HG03108 (cell line): Measurements from ENCODE around the gene CPNE8.

Experiments used
- ATAC-seq: cut with Tn5 transposase; IDR thresholded peaks from one replicate; pipeline ENCODE4 v1.9.1; 2021; ENCODE audit warnings: moderate library complexity; ENCODE audit not compliant: unreplicated experiment

The CPNE8 gene

GRCh38 chr12:38905480-38906351, at the start of gene CPNE8:
TSS of gene CPNE8 (minus strand) at chr12:38905591. CDS start at chr12:38905534, 57 bp downstream.
- peak; percentile 48 for ATAC-seq

GRCh38 chr12:38954238-38954873, 49.0 kb upstream of the CPNE8 start:
- no peak for ATAC-seq

DNA sequence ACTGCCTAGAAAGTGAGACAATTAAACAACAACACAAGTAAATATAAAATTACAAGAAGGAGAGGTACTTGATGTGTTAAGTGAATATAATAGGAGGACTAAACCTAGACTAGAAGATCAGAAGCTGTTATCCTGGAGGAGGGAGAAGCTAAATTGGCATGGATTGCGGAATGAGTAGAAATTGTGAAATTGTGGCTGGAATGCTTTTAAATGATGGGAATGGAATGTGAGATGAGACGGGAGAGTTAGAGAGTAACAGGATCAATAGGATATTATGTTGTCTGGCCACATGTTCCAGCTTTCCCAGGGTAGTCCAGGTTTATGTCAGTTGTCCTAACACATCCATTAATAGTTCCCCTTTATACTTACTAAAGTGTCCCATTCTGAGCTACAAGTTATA, 44.0 kb upstream of the CPNE8 start:
- no peak for ATAC-seq

DNA sequence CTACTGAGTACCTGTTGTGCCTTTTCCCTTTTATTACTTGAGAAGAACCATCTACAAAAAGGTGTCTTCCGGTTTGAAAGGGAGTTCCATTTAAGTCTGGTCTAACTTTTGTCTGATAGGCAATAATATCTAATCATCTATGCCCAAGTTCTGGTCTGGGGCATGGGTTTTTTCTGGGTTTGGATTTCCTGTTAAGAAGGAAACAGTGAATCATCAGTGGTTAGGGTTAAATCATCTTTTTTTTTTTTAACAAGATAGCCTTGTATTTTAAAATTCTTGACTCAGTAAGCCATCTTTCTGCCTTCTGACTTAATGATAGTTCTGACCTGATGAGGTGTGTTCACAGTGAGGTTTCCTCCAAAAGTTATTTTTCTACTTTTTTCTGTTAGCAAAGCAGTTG, 29.3 kb upstream of the CPNE8 start:
- ATAC-seq = no peak

DNA sequence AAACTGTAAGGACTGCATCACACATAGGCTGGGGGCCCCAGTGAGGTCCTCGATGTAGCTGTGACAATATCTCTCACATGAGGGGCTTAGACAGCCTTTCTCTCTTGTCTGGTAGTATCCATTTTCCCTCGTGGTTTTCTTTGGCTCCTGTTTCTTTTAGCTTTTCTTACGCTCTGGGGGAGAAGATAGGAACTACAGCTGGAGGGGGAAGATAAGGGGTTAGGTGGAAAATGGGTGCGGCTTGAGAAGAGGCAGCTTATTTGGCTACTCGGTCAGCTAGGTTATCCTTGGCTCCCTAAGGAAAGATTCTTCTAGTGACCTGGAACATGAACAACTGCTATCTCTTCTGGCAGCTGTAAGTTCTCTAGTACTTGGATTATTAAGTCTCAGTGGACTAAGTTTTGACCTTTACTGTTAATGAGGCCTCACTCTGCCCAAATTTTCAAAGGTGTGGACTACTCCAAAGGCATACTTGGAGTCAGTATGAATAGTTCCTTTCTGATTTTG, 28.7 kb upstream of the CPNE8 start:
- ATAC-seq = no peak

DNA sequence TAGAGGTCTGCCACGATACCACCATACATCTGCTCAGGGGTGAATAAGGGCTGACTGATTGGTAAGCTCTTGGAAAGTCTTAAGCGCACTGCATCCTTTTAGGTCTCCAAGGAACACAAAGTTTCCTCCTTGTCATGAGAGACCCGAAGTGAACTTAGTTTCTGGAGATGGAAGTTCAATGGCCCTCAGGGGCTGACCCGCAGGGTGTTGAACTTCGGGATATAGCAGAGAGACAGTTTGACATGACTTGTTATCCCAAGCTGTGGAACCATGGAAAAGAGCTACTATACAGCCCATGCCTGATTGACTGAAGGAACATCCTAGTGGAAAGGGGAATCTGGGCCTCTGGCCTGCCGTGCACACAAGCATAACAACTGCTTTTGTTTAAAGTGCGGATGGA, 26.9 kb upstream of the CPNE8 start:
- ATAC-seq = no peak

DNA sequence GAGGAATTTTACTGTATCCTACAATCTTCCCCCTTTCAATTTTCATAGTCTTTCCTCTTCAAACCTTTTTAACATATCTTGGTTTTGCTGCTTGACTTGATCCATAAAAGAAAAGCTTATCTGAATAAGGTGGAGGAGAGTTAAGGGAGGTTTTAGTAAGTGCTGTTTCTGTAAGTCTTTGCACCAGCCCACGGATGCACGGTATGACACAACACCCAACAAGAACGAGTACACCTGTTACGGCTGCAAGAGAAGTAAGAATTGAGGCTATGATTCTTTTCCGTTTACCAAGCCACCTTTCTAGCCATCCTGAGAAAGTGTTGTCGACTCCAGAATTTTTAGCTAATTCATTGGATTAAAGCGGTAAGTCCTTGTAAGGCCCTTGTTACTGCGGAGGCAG, 26.1 kb upstream of the CPNE8 start:
- no peak for ATAC-seq

GRCh38 chr12:38930990-38931389, 25.6 kb upstream of the CPNE8 start:
- no peak for ATAC-seq

DNA sequence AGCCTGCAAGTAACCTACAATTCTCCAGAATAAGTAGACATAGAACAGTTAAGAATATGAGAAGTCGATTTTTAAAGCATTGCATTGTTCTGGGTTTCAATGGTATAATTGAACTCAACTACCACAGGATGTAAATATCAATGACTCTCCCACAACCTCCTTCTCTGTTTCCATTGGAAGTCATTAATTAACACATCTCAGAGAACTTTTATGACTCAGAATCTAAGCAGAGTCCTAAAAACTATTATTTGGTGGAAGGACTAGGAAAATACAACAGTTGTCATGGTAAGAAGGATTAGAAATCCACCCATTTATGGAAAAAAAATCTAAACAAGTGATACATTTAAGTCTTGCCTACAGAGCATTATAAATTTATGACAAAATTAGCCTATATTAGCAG, 21.1 kb upstream of the CPNE8 start:
- no peak for ATAC-seq

DNA sequence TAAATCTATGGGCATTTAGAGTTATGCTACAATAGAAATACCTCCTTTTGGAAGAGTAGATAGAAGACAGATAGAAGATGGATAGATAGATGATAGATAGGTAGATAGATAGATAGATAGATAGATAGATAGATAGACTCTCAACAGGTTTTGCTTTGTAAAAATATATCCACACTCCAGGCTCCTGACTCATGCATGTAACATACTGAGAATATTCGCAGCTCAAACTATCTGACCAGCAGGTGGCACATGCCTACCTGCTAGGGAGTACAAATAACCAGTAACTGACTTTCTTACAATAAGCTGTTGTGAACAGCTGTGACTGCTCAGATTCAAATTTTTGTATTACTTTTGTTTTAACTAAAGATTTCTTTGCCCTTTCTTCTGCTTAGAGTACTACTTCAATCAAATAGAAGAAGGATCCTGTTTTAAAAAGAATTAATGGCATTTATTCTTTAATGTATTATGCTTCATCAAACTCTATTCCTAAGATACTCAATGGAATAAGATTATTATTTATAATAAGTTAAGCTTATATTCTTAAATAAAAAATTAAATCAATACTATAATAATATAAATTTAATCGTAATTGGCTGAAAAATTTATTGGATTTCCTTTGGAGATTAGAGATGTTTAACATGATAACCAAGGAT, 15.8 kb upstream of the CPNE8 start:
- ATAC-seq = peak; percentile 86

DNA sequence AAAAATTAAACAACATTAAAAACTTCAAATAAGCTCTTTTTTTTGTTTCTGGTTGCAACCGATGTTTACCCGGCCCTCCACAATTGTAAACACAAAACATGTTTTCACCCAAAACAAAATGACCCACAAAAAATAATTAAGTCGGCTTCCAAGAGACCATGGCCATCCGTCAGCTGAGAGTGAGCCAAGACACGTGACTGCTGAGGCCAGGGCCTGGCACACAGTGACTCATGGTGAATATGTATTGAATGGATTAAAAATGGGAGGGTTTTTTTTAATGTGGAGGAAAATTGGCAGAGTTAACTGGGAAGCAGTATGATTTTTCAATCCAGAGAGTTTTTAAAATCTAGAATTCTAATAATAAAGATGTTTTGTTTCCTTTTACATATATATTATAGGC, 13.8 kb upstream of the CPNE8 start:
- no peak for ATAC-seq

- no peak for ATAC-seq
Measured at GRCh38 chr12:38915429-38916182, 10.2 kb upstream of the CPNE8 start.

GRCh38 chr12:38912116-38912515, 6.7 kb upstream of the CPNE8 start:
- ATAC-seq = no peak

DNA sequence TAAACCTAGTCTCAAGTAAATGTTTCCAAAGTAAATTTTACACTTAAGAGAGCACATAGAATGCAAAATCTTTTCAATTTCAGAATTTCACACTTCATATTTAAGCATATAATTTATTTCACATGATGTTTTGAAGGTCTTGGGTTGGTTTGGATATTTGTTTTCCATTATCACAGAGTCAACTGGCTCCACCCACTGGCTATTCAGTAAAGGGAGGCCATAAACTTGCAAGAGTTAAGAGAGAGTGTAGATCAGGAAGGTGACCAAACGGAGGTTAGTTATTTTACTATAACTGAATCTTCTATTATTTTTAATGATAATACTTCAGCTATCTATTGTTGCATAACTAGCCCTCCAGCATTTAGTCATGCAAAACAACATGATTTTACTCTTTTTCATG, 6.2 kb upstream of the CPNE8 start:
- ATAC-seq = no peak

- no peak for ATAC-seq
Measured at GRCh38 chr12:38907201-38907923, 2.0 kb upstream of the CPNE8 start.

- peak; percentile 53 for ATAC-seq
Measured at GRCh38 chr12:38906482-38907200, 1.2 kb upstream of the CPNE8 start.

DNA sequence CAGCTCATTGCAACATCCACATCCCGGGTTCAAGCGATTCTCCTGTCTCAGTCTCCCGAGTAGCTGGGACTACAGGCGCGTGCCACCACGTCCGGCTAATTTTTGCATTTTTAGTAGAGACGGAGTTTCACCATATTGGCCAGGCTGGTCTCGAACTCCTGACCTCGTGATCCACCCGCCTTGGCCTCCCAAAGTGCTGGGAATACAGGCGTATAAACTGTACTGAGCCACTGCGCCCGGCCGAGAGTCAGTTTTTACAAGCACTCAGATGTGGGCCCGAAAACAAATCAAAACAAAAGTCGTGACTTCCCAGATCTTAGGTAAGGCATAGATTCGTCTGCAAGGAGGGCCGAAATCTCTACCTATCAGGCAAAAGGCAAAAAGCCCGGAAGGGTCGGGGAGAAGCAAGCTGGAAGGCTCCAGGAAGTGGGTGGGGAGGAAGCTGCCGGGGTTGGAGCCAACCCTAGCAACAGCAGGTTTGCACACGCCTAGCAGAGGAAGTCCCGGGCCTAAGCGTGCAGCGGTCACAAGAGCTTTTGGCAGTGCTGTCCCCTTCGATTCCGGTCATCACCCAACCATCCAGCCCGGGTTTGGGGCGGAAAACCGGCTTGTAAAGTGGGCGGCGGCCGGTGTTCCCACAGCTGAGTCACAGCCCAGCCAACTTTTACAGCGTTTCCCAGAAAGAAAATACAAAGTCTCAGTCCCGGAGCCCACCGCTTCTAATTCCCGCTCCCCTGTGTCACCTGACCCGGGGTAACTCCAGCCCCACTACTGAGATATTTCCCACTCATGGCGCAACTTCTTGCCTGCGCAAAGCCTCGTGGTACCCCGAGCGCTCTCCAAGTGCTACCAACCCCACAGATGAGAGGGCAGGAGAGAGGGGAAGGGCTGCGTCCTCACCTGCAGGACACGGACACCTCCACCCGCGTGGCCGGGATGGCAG, 583 bp downstream of the CPNE8 start:
- peak; percentile 58 for ATAC-seq

GRCh38 chr12:38903596-38903995, 1.8 kb downstream of the CPNE8 start:
- ATAC-seq = no peak
